ENCODE results near the gene SLIT3.

Gene SLIT3

GRCh38 chr5:169015991-169016390 is 284.9 kb downstream of the SLIT3 start:
- DNase-seq = no peak

- no peak for DNase-seq
Observed at GRCh38 chr5:169013846-169014245, 287.1 kb downstream of the SLIT3 start.

- DNase-seq = no peak
Observed at GRCh38 chr5:169013208-169013728, 287.7 kb downstream of the SLIT3 start.

DNA sequence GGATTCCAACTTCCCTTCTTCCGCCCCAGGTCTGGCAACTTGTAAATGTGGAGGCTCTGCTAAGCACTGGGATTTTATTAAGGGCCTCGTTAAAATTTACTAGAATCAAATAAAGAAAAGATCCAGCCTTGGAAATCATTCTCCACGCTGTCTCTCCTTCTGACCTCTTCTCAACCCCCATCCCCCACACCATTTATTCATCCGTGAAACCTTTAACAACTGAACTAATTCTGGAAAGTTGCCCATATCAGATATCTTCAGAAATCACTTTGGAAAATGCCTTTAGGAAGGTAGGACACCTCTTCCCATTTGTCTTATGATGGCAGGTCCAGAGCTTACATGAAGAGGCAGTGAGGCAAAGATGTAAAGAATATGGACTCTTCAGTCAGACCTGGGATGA is 288.5 kb downstream of the SLIT3 start:
- no peak for DNase-seq

- DNase-seq = no peak
Observed at GRCh38 chr5:169011451-169011850, 289.5 kb downstream of the SLIT3 start.

DNA sequence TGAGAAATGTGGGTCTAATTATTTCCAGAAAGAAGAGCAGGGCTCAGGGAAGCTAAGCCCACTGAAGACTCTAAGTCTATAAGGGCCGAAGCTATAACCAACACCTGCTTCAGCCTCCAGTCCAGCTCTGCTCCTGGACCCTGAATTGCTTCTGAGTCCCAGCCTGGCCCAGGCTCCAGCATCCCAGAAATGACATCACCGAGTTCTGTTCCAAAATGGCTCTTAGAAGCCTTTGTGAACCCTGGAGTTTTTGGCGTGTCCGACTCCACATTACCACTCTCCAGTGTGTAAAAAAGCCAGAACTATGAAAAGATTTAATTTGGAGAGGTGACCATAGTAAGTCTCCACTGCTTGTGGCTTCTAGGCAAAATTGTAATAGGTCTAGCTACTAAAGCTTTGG is 289.9 kb downstream of the SLIT3 start:
- DNase-seq = no peak

DNA sequence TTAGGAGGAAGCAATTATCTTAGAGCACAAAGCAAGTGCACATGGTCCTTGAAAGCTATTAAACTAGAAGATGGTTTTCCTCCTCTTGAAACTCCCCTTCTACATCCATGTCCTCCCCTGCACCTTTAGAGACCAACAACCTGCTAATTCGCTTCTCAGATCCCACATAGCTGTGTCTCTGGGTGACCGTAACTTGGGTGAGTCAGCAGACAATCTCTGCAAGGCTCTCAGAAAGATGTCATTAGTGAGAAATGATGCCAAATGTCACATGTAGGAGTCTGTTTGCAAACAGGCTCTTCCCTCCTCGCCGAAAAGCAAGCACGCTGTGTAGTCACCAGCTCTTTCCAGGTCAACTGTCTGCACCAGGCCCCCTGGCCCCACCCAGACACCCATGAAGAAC is 291.8 kb downstream of the SLIT3 start:
- no peak for DNase-seq

DNA sequence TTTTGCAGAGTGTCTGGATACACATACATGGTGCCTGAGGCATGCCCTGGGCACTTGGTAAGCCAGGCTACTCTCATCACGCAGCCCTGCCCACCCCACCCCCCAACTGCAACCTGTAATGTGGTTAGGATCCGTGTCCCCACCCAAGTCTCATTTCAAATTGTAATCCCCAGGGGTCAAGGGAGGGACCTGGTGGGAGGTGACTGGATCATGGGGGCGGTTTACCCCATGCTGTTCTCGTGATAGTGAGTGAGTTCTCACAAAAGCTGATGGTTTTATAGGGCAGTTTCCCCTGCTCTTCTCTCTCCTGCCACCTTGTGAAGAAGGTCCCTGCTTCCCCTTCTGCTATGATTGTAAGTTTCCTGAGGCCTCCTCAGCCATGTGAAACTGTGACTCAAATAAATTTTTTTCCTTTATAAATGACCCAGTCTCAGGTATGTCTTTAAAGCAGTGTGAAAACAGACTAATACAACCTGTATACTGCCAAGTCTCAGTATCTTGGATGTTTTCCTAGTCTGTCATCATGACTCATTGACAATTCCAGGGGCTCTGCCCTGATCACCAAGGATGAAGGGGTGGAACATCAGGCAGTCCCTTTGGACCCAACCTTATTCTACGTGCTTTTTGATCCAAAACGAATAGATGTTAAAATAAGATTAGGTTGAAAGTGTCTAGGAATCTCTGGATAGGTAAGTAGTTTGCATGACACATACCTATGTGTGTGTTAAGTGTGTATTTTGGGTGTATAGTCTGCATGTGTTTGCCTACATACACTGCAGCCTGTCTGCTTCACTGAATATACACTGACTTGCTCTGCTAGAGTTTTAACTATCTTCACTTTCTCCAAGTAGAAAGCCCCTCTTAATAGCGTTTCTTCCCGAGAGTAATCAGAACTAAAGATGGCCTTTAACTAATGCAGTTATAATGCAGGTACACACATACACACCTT is 293.8 kb downstream of the SLIT3 start:
- no peak for DNase-seq

DNA sequence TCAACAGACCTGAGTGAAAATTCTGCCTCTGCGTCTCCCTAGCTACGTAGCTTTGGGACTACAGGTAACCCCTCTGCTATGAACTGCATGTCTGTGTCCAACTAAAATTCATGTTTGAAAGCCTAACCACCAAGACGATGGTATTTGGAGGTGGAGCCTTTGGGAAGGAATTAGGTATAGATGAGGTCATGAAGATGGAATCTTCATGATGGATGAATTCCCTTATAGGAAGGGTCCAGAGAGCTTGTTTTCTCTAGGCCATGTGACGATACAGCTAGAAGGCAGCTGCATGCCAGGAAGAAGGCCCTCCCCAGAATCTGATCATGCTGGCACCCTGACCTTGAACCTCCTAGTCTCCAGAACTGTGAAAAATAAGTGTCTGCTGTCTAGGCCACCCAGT is 296.4 kb downstream of the SLIT3 start:
- no peak for DNase-seq

DNA sequence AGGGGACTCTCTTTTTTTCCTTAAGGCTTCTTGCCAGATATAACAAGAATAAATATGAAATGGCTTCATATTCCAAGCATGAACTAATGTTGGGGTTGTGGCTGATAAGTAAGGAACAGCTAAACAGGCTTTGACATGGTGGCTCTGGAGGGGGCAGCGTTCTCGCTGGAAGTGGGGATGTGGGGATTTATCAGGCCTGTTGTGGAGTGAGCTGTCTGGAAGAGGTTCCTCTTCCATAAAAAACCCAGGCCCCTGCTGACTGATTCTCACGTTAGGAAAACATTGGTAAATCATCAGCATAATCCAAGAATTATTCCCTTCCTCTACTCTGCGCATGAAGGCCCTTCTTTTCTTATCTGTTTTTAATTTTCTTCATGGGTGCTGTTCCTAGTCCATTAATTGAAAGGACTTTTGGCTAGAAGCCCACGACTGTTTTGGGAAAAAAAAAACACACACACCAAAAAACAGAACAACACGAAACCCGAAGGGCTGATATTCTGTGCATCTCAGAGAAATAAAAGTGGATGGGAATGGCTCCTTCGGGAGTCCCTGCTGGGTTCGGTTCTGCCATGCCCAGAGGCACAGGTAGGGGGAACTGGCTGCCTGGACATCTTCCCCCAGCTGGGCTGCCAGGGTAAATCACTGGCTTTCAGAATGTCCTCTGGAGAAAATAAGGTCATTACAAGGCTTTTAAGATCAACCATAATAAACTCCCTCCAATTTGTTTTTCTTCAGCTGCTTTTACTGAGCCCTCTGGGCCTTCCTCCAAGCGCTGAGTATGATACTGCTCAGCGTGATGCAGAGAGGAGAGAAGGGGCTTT is 297.0 kb downstream of the SLIT3 start:
- no peak for DNase-seq

DNA sequence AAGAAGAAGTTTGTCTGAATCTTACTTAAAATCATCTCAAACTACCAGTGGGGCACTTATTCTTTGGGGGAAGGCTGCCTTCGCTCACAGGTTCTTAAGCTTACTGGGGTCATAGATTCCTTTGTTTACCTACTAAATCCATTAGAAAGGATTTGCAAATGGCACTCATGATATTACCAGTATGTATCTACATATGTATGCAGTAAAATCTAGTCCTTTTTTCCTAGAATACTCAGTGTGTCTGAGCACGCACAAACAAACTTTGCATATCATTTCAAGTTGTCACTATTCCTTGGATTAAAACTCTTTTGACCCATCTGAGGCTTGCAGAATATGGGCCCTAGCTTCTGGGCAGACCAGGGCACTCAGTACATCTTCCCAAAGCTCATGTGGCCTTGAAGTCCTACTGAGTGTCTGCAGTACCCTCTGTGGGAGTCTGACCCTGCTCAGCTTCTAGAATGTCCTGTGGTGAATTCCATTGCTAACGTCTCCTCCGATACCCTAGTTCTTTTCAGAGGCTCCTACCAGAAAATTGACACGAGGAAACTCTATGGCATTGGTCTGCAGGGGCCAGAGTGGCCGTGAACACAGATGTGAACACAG is 297.9 kb downstream of the SLIT3 start:
- no peak for DNase-seq

GRCh38 chr5:169001394-169001793 is 299.5 kb downstream of the SLIT3 start:
- no peak for DNase-seq

DNA sequence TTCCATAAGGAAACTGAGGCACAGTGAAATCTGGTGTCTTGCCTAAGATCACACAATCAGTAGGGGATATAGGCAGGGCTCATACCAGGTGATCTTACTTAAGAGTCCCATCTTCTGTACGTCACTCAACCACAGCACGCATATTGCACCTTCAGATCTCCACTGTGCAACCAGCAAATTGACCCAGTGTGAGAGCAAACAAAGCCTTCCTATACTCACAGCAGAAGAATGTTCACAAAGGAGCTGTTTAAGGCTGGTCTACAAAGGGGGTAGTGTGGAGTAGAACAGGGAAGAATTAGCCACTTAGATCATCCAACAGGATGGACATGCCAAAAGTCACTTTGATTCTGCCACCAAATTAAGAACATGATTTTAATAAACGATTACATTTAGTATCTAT is 305.9 kb downstream of the SLIT3 start:
- no peak for DNase-seq

GRCh38 chr5:168992687-168993086 is 308.3 kb downstream of the SLIT3 start:
- DNase-seq = no peak

- no peak for DNase-seq
Observed at GRCh38 chr5:168992016-168992415, 308.9 kb downstream of the SLIT3 start.

GRCh38 chr5:168991311-168991710 is 309.6 kb downstream of the SLIT3 start:
- DNase-seq = no peak

- no peak for DNase-seq
Observed at GRCh38 chr5:168990679-168991078, 310.3 kb downstream of the SLIT3 start.

- no peak for DNase-seq
Observed at GRCh38 chr5:168989731-168990505, 311.0 kb downstream of the SLIT3 start.

GRCh38 chr5:168988699-168989098 is 312.2 kb downstream of the SLIT3 start:
- DNase-seq = no peak

DNA sequence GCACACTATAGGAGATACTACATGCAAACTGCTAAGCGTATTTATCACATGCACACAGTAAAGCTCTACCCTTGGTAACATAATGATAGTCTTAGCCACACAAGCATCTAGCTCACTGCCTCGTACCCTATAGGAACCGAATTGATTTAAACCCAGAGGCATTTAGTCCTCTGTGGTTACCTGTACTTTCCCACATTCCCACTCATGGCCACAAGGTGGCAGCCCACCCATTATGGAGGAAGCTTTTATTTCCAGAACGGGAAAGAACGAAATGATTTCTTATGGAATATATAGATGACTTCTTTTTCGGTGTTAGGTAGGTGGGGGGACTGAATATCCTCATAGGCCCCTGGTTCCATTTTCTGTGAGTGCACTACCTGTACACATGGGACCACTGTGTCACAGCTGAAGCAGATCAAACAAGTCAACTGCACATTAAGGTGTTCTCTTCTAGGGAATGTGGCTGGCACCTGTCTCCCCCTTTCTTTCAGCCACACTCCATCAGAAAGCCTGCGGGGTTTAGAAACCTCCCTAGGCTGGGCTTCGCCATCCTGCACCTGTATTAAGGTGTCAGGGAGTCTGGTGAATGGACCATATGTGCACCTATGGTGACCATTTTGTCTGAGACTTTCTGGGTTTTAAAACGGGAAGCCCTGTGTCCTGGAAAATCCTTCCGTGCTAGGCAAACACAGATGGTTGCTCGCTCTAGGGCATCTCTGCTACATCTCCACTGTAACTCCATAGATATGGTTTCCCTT is 313.2 kb downstream of the SLIT3 start:
- peak; percentile 77 for DNase-seq

DNA sequence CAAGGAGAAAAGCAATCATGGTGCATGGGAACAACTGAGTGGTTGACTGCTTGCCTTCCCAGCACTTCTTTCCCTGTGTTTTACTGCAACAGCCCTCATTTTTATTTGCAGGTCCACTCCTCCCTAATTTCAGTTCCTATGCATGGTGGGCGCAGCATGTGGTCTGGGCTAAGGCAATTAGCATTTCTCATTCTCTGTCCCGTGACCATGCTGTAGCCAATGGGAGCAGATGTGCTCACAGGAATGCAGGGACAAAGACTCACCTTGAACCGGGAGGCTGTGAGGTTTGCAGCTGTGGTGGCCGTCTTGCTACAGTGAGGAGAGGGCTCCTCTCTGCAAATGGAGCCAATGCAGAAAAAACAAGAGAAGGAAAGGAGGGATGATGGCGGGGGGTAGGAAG is 315.5 kb downstream of the SLIT3 start:
- no peak for DNase-seq

Measured in stimulated activated CD4-positive, alpha-beta T cell treated with anti-CD3 and anti-CD28 coated beads, Interleukin-15, amount 100 ng/mL, for 24 hours (primary cell).